K562 treated with DMSO at 1 percent for 12 hours (cell line): ENCODE data around the gene SLC9A7. TPM values are rescaled to one million over a fixed set of nuclear protein-coding genes. Genes with fewer than 3 reads are reported as not detected.

Experiments used
- total RNA-seq: library from RNA; unstranded; fragments of 300-600 nt; gene quantifications from 2 replicates; pipeline ENCODE4 v1.2.3, GENCODE V29; 2022; ENCODE audit not compliant: insufficient read depth

SLC9A7 gene
- total RNA-seq: not detected in 2 replicates

DNA sequence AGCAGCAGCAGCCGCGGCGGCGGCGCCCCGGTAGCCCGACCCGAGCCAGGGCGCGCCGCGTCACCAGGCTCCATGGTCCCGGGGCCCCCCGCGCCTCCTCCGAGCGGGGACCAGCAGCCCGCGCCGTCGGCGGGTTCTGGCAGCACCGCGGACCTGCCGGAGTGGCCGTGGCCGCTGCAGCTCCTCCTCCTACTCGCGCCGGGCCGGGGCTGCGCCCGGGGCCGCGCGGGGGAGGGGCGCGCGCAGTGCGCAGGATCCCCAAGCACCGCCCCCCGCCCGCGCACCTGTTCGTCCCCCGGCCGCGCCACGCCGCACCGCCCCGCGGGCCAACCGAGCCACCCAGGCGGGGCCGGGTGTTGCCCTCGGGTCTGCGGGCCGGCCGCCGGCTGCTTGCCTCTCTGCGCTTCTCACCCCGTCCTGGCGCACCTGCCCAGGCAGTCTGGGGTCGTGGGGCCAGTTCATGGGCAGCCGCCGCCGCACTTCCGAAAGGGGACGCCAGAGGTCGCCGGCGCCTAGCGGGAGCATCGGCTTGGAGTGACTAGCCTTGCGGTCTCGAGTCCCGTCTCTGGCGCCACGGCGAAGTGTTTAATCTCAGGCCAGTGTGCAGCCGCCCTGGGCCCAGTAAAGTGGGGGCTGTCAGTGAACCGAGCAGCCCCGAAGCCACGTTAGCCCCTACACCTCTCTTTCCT is at the start of gene SLC9A7:
Gene SLC9A7, minus strand, starts transcription at position 163 of the 689 bp plus-strand sequence. Its CDS starts 89 bp downstream, at position 74.

DNA sequence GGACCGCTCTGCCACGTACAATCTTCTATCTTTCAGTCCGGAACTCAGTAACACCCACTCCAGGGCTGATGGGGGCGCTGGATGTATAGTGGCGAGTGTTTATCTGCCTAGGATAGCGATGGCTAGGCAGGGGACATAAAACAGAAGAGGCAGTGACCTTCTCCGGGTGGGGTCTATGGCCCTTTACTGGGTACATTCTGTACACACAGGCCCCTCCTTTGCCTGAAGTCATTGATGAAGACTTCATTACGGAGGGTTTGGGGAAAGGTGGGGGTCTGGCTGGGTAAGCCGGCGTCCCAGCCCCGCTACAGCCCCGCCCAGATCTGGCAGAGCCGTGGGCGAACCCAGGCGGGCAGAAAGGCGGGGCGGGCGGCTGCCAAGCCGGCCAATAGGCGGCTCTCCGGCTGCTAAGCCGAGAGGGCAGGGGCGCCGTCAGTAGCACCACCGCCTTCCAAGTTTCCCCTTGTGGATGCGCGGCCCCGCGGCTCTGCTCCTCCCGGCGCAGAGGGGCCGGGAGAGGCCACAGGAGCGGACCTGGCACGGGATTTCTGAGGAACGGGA is 185.5 kb downstream of the SLC9A7 start, which contains the start of gene CHST7:
Gene CHST7, plus strand, starts transcription at position 435 of the 561 bp plus-strand sequence. CDS start 167 bp downstream, outside the sequence.

Other genes starting within 250 kb of the SLC9A7 start
- gene ZNF674, start 213.7 kb downstream of the SLC9A7 start, total RNA-seq: 0.50 and 3.5 TPM in 2 replicates
- gene CHST7, start 185.4 kb downstream of the SLC9A7 start, total RNA-seq: 0.48 TPM in 1 of 2 replicates, not detected in the other
- 2.3 and 8.2 TPM in 2 replicates for gene RP2, start 77.9 kb upstream of the SLC9A7 start, total RNA-seq
- gene JADE3, start 153.3 kb upstream of the SLC9A7 start, total RNA-seq: 1.4 and 6.8 TPM in 2 replicates